Measurements from ENCODE around the gene WDR45. TPM values are rescaled to one million over a fixed set of nuclear protein-coding genes. Genes with fewer than 3 reads are reported as not detected.
A peak's percentile ranks its signal among the peaks of the same experiment; 100 is the strongest.

WDR45 gene
- total and polyA plus RNA-seq, 11 donors = 49.2 to 98.5 (median 68.5) TPM

DNA sequence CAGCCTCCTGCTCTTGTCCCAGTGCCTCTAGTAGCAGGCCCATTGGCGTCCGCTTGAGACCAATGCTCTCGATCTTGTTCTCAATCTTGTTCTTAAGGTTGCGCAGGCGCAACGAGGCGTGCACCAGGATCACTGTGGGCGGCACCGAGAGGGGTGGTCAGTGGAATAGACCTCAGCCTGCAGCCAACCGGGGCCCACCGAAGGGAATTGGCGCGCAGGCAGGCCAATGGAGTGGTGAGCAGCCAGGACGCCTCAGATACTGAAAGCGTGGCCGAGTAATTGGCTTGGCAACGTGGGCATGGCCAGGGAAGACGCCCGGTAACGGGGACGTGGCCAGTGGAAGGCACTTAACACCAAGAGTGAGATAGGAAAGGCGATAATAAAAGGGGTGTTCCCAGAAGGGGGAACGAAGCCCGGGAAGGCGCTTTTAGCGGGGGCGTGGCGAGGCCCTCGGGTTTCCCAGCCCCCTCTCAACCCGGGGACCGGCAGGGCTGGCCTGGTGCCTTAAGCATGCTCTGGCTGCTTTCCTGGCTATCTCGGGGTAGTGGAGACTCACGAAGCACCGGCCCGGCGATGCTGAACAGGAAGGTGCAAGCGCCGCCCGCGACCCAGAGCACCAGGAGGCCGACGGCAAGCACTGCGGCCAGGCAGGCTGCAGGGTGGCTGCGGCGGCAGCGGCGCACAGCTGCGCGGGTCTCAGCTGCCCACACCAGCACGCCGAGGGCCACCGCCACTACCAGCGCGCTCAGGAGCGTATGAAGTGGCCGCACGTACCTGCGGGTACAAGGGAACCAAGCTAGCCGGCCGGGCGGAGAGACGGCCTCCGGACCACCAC lies 7.6 kb downstream of the WDR45 start:
- ATAC-seq = peak; percentile 22 to 73 (median 68)
- Histone ChIP-seq H3K36me3 (peaks cover 0 to 19% (median 7%) of the 10 kb centered on the region in 9 donors), H3K27ac (peak overlapping the region in 6 of 12 donors; percentile 13 to 84 (median 46)), H3K4me3 (peak overlapping the region in 11 of 12 donors; percentile 5 to 90 (median 64)), H3K9me3 (no peaks in the 10 kb centered on the region), H3K27me3 (no peaks in the 10 kb centered on the region), H3K4me1 (peaks cover 0 to 18% (median 4%) of the 10 kb centered on the region in 12 donors)
- DNase-seq = peak; percentile 70 to 82 (median 75)
- no peak for TF ChIP-seq POLR2A (IDR thresholded peaks at IDR 0.05)
- TF ChIP-seq CTCF (IDR thresholded peaks at IDR 0.05) = no peak
- WGBS, 4 donors = 32 to 63% (median 44%) methylated on average over 49 to 63 of the region's 63 CpGs
- intact Hi-C loops (cut with DNase I) = loop anchor here in 1 of 10 donors (10.0 kb wide), 1 partner anchor 467 kb away; no protein-coding TSS in a partner anchor

GRCh38 chrX:49070988-49071387 lies 8.7 kb downstream of the WDR45 start:
- Histone ChIP-seq H3K4me3 (no peak overlapping the region), H3K9me3 (no peaks in the 10 kb centered on the region), H3K36me3 (peaks cover 0 to 8% (median 0%) of the 10 kb centered on the region in 9 donors), H3K27ac (no peak overlapping the region), H3K27me3 (no peaks in the 10 kb centered on the region), H3K4me1 (peaks cover 0 to 18% (median 4%) of the 10 kb centered on the region in 12 donors)
- TF ChIP-seq CTCF (IDR thresholded peaks at IDR 0.05) (no peak), POLR2A (IDR thresholded peaks at IDR 0.05) (no peak)
- intact Hi-C loops (cut with DNase I) = loop anchor here in 1 of 10 donors (10.0 kb wide), 1 partner anchor 466 kb away; no protein-coding TSS in a partner anchor
- WGBS, 4 donors = 72 to 94% (median 86%) methylated on average over 4 of the region's 4 CpGs
- DNase-seq (no peak), ATAC-seq (no peak)

GRCh38 chrX:49069038-49069437 lies 10.6 kb downstream of the WDR45 start:
- no peak for ATAC-seq
- no peaks in the 10 kb centered on the region for H3K36me3 ChIP-seq
- no peak overlapping the region for H3K4me3 ChIP-seq
- TF ChIP-seq CTCF (IDR thresholded peaks at IDR 0.05) (no peak), POLR2A (IDR thresholded peaks at IDR 0.05) (no peak)
- H3K27me3 ChIP-seq = no peaks in the 10 kb centered on the region
- intact Hi-C loops (cut with DNase I) = no loop called here
- DNase-seq = no peak
- no peaks in the 10 kb centered on the region for H3K9me3 ChIP-seq
- H3K4me1 ChIP-seq = peaks cover 0 to 12% (median 2%) of the 10 kb centered on the region in 12 donors
- no peak overlapping the region for H3K27ac ChIP-seq
- 90 to 97% (median 91%) methylated on average over 11 of the region's 11 CpGs for WGBS, 4 donors

DNA sequence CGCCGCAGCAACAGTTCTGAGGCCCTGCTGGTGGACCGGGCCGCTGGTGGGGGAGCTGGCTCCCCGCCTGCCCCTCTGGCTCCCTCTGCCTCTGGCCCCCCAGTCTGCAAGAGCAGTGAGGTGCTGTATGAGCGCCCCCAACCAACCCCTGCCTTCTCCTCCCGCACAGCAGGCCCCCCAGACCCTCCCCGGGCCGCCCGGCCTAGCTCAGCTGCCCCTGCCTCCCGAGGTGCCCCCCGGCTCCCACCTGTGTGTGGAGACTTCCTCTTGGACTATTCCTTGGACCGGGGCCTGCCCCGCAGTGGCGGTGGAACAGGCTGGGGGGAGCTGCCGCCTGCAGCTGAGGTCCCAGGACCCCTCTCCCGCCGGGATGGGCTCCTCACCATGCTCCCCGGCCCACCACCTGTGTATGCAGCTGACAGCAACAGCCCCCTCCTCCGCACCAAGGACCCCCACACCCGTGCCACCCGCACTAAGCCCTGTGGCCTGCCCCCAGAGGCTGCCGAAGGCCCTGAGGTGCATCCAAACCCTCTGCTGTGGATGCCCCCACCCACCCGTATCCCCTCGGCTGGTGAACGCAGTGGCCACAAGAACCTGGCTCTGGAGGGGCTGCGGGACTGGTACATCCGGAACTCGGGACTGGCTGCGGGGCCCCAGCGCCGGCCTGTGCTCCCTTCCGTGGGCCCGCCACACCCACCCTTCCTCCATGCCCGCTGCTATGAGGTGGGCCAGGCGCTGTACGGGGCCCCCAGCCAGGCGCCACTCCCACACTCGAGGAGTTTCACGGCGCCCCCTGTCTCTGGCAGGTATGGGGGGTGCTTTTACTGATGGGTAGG lies 12.2 kb downstream of the WDR45 start:
- no peak for DNase-seq
- Histone ChIP-seq H3K4me3 (no peak overlapping the region), H3K36me3 (no peaks in the 10 kb centered on the region), H3K4me1 (peaks cover 0 to 3% (median 0%) of the 10 kb centered on the region in 12 donors), H3K27me3 (no peaks in the 10 kb centered on the region), H3K27ac (no peak overlapping the region), H3K9me3 (no peaks in the 10 kb centered on the region)
- TF ChIP-seq CTCF (IDR thresholded peaks at IDR 0.05) (no peak), POLR2A (IDR thresholded peaks at IDR 0.05) (no peak)
- WGBS, 4 donors = 83 to 94% (median 89%) methylated on average over 18 to 41 of the region's 41 CpGs
- intact Hi-C loops (cut with DNase I) = no loop called here
- no peak for ATAC-seq
